K562 (cell line): Measurements from ENCODE around the gene LRMDA. TPM values are rescaled to one million over a fixed set of nuclear protein-coding genes. Genes with fewer than 3 reads are reported as not detected.

Source experiments
- ATAC-seq: fragments of 200-7000 bp; cut with Tn5 transposase; 3 replicates; pipeline ENCODE4 v1.9.1; 2020; ENCODE audit warnings: moderate library complexity
- BruUV-seq: library from RNA; stranded (reverse); fragments of 400-500 nt; replicated peaks from 2 replicates; lab custom pipeline; 2021; lab: Mats Ljungman, UMichigan
- CTCF ChIA-PET: fragments of 300-600 bp; formaldehyde crosslinking; extraction: SDS; loops from one replicate; lab custom pipeline; 2021; ENCODE audit warnings: low intra/inter-chr PET ratio; lab: Yijun Ruan, JAX
- POLR2A ChIA-PET: fragments of 300-600, 350-650 bp; sonication (Branson Sonifier 250); formaldehyde crosslinking; extraction: SDS; loops from one replicate; lab custom pipeline; 2021; ENCODE audit warnings: antibody characterized with exemption, inconsistent platforms; lab: Yijun Ruan, JAX
- DNase-seq, 4 experiments: peaks; one replicate each; pipeline versions ENCODE4 v3.0.0 to v3.0.0-alpha.2; 2011 to 2018; ENCODE audit warnings: low spot score in 3 of 4, mixed read lengths in 3 of 4; ENCODE audit errors: extremely low read depth in 1 of 4
- FAIRE-seq: peaks from 2 replicates; lab custom pipeline; 2011; peaks lifted over from hg19 to GRCh38; lab: Jason Lieb, UNC
- H2AFZ ChIP-seq: 2 replicates; pipeline ENCODE4 v1.6.0; 2011; ENCODE audit warnings: low read depth, low read length, control low read depth, inconsistent platforms
- H3K27ac ChIP-seq: fragments of 200-600 bp; 3 replicates; pipeline ENCODE4 v1.8.0; 2011; ENCODE audit warnings: low read depth, mild to moderate bottlenecking, control low read depth, inconsistent platforms, low read length, moderate library complexity, mixed read lengths; ENCODE audit errors: extremely low read depth
- H3K27me3 ChIP-seq, 2 experiments: fragments of 300-600 bp in 1 of 2; 2 replicates in 1 of 2; 3 replicates in 1 of 2; pipeline versions ENCODE4 v1.6.0 to v1.8.0; 2011; ENCODE audit warnings: inconsistent platforms in 2 of 2, low read length in 2 of 2, mild to moderate bottlenecking in 1 of 2, mixed read lengths in 1 of 2, moderate library complexity in 1 of 2; ENCODE audit not compliant: control insufficient read depth in 2 of 2, insufficient read depth in 2 of 2
- H3K36me3 ChIP-seq: fragments of 300-600 bp; 3 replicates; pipeline ENCODE4 v1.8.0; 2011; ENCODE audit warnings: mild to moderate bottlenecking, low read length, inconsistent platforms; ENCODE audit not compliant: control insufficient read depth, insufficient read depth
- H3K4me1 ChIP-seq, 2 experiments: fragments of 200-600 bp in 1 of 2; replicated peaks in 1 of 2; 2 replicates in 1 of 2; 3 replicates in 1 of 2; pipeline versions ENCODE4 v1.5.1 to v1.8.0; 2011; ENCODE audit warnings: inconsistent platforms in 2 of 2, low read length in 2 of 2, mild to moderate bottlenecking in 1 of 2, mixed read lengths in 1 of 2, moderate library complexity in 1 of 2; ENCODE audit not compliant: control insufficient read depth in 2 of 2, insufficient read depth in 2 of 2
- H3K4me2 ChIP-seq: 2 replicates; pipeline ENCODE4 v1.6.1; 2011; ENCODE audit warnings: low read length, control low read depth, inconsistent platforms, mixed read lengths; ENCODE audit not compliant: insufficient read depth
- H3K4me3 ChIP-seq: fragments of 200-600 bp; sonication (generic), shearing (Covaris generic); 2 replicates; pipeline ENCODE4 v1.5.1; 2016; ENCODE audit warnings: control low read depth, inconsistent platforms
- H3K79me2 ChIP-seq: fragments of 200-600 bp; 3 replicates; pipeline ENCODE4 v1.8.0; 2011; ENCODE audit warnings: low read length, inconsistent platforms; ENCODE audit not compliant: control insufficient read depth, insufficient read depth
- H3K9ac ChIP-seq, 2 experiments: 2 replicates each; pipeline versions ENCODE4 v1.6.0 to v1.6.1; 2011; ENCODE audit warnings: low read depth in 2 of 2, low read length in 2 of 2, control low read depth in 1 of 2, inconsistent platforms in 1 of 2, mild to moderate bottlenecking in 1 of 2, mixed read lengths in 1 of 2; ENCODE audit not compliant: insufficient read depth in 1 of 2
- H3K9me1 ChIP-seq: one replicate; pipeline ENCODE4 v1.6.0; 2011; ENCODE audit warnings: inconsistent platforms, mild to moderate bottlenecking, low read length, moderate library complexity; ENCODE audit not compliant: control insufficient read depth, insufficient read depth
- H3K9me3 ChIP-seq: replicated peaks from 2 replicates; pipeline ENCODE4 v1.5.1; 2011; ENCODE audit warnings: low read depth, low read length, inconsistent platforms; ENCODE audit not compliant: control insufficient read depth, insufficient read depth
- H4K20me1 ChIP-seq: replicated peaks from 2 replicates; pipeline ENCODE4 v1.6.1; 2011; ENCODE audit warnings: low read length, inconsistent platforms, mixed read lengths; ENCODE audit not compliant: control insufficient read depth, insufficient read depth
- EWSR1 ChIP-seq: fragments of 450-650 bp; IDR thresholded peaks from 2 replicates; pipeline ENCODE4 v1.6.1; 2018; ENCODE audit warnings: borderline replicate concordance, mild to moderate bottlenecking, low read depth, moderate library complexity; ENCODE audit not compliant: partially characterized antibody
- HNRNPK ChIP-seq: fragments of 200-400 bp; formaldehyde crosslinking; IDR thresholded peaks from one replicate; pipeline ENCODE4 v1.6.1; 2018; ENCODE audit warnings: mild to moderate bottlenecking, low read depth, low read length; ENCODE audit not compliant: poor library complexity, severe bottlenecking
- LARP7 ChIP-seq: fragments of 450-650 bp; IDR thresholded peaks from 2 replicates; pipeline ENCODE4 v1.6.1; 2016
- MEF2A ChIP-seq: IDR thresholded peaks from 2 replicates; pipeline ENCODE4 v1.6.1; 2011; ENCODE audit warnings: low read depth, mild to moderate bottlenecking, low read length, moderate library complexity; ENCODE audit not compliant: control insufficient read depth
- MEIS2 ChIP-seq: fragments of 450-650 bp; IDR thresholded peaks from 2 replicates; pipeline ENCODE4 v1.6.1; 2014; ENCODE audit warnings: mild to moderate bottlenecking; ENCODE audit not compliant: partially characterized antibody
- NUFIP1 ChIP-seq: fragments of 450-650 bp; IDR thresholded peaks from 2 replicates; pipeline ENCODE4 v1.6.1; 2018; ENCODE audit not compliant: partially characterized antibody
- SP2 ChIP-seq: IDR thresholded peaks from 2 replicates; pipeline ENCODE4 v1.6.1; 2011; ENCODE audit warnings: mild to moderate bottlenecking, low read depth, low read length, moderate library complexity; ENCODE audit not compliant: poor library complexity, severe bottlenecking; ENCODE audit errors: extremely low read depth
- ZBED1 ChIP-seq: IDR thresholded peaks from 2 replicates; pipeline ENCODE4 v1.6.1; 2014
- ZFP1 ChIP-seq: fragments of 450-650 bp; formaldehyde crosslinking; IDR thresholded peaks from 2 replicates; pipeline ENCODE4 v1.4.0; 2020; ENCODE audit warnings: mild to moderate bottlenecking, mixed read lengths
- ZKSCAN8 ChIP-seq: fragments of 200-800 bp; sonication (Bioruptor generic); IDR thresholded peaks from 2 replicates; pipeline ENCODE4 v1.6.1; 2016; ENCODE audit warnings: missing genetic modification characterization, missing compliant biosample characterization
- ZNF253 ChIP-seq: fragments of 250-450 bp; sonication (Bioruptor Pico); conservative IDR thresholded peaks from 2 replicates; pipeline ENCODE4 v1.6.1; 2021; ENCODE audit warnings: mild to moderate bottlenecking
- ZNF354B ChIP-seq: fragments of 250-450 bp; sonication (Bioruptor Pico); IDR thresholded peaks from 2 replicates; pipeline ENCODE4 v1.4.0; 2020
- WGBS: fragments of 100-300 bp; shearing (Covaris generic); methylation state at CpG from one replicate; pipeline ENCODE4 v1.1.6; 2016; ENCODE audit warnings: low coverage, mixed read lengths; ENCODE audit not compliant: insufficient coverage; ENCODE audit errors: missing lambda C conversion rate; 5-methylcytosine and 5-hydroxymethylcytosine counted together
- in situ Hi-C: fragments of 300-500 bp; cut with MboI; formaldehyde crosslinking; loops from 4 replicates; pipeline ENCODE4 v1.15.0; 2018; ENCODE audit warnings: inconsistent platforms, mixed read lengths
- intact Hi-C: fragments of 100-400 bp; cut with micrococcal nuclease; formaldehyde crosslinking; loops from 2 replicates; pipeline ENCODE4 v1.14.2; 2022
- polyA plus RNA-seq, 8 experiments: library from polyadenylated mRNA; depleted of rRNA in 4 of 8; stranded (reverse) in 5 of 8; unstranded in 3 of 8; fragments of >200 nt; fragmentation: Nextera tagmentation in 2 of 8; fragmentation: Illumina TruSeq in 1 of 8; extraction: Ambion mirVana in 2 of 8; extraction: Trizol in 1 of 8; gene quantifications; 2 replicates each; pipeline versions ENCODE4 v1.2.1 to v1.2.3, GENCODE V29; 2011 to 2014; ENCODE audit warnings: inconsistent platforms in 1 of 8, missing spikeins in 1 of 8
- total RNA-seq, 7 experiments: library from RNA; depleted of rRNA in 6 of 7; stranded (reverse); fragments of >200 nt in 6 of 7; fragmentation: Illumina TruSeq in 2 of 7; extraction: Trizol in 2 of 7; gene quantifications; 2 replicates each; pipeline versions ENCODE4 v1.2.1 to v1.2.3, GENCODE V29; 2011 to 2021; ENCODE audit warnings: low replicate concordance in 1 of 7
- TF ChIP-seq, protein P1 (sequence below): sonication (generic); IDR thresholded peaks from 2 replicates; pipeline ENCODE4 v1.6.1; 2016
- TF ChIP-seq, protein P2 (sequence below), 2 experiments: fragments of 200-800 bp in 1 of 2; sonication (Bioruptor generic) in 1 of 2; sonication (generic) in 1 of 2; formaldehyde crosslinking in 1 of 2; IDR thresholded peaks in 1 of 2; conservative IDR thresholded peaks in 1 of 2; 2 replicates each; pipeline versions ENCODE4 v1.5.0 to v1.6.1; 2016 to 2020; ENCODE audit warnings: missing compliant biosample characterization in 1 of 2, missing genetic modification characterization in 1 of 2, missing genetic modification reagents in 1 of 2

The LRMDA gene
- total and polyA plus RNA-seq, 9 of the 15 experiments (the other 6 are each of a cell fraction or from before 2014, with no cell fraction given) = 0.25 TPM; not detected in 8

DNA sequence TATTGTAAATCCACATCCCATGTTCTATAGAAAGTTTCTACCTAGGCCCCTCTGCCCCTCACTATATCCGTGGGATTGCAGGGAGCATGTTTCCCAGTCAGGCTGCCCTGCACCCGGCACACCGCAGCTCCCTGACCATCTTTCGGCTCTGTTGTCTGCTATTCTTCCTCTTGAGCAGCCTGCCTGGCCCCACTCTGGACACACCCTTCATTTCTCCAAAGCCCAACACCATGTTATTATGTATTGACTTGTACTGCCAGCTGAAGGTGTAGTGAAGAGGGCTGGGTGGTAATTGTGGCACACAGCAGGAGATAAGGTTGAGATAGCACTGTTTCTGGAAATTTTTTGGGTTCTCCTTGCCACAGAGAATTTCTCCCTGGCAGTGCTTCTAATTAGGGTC, 9.8 kb downstream of the LRMDA start:
- intact Hi-C loops = no loop called here
- Histone ChIP-seq H3K36me3 (no peaks in the 10 kb centered on the region), H3K9me1 (no peaks in the 10 kb centered on the region), H3K4me2 (no peak overlapping the region), H4K20me1 (no peaks in the 10 kb centered on the region), H3K9me3 (peaks cover 6% of the 10 kb centered on the region), H2AFZ (no peak overlapping the region), H3K9ac (no peak overlapping the region), H3K4me1 (no peaks in the 10 kb centered on the region), H3K79me2 (no peaks in the 10 kb centered on the region), H3K27ac (no peak overlapping the region), H3K27me3 (no peaks in the 10 kb centered on the region), H3K4me3 (no peak overlapping the region)
- TF ChIP-seq HNRNPK (no peak), ZKSCAN8 (CRISPR knock-in tag) (no peak), ZNF253 (CRISPR knock-in tag) (no peak), NUFIP1 (no peak)
- DNase-seq = no peak
- in situ Hi-C loops = no loop called here
- ChIA-PET CTCF (no interaction called here), POLR2A (interaction anchor here (0.7 to 0.9 kb wide), 2 partner anchors 15 to 20 kb away, joined by 3 to 4 read pairs; no protein-coding TSS in a partner anchor)
- ATAC-seq = no peak
- FAIRE-seq = no peak
- BruUV-seq = no TSS peak
- 5% methylated on average over 4 of the region's 4 CpGs for WGBS

DNA sequence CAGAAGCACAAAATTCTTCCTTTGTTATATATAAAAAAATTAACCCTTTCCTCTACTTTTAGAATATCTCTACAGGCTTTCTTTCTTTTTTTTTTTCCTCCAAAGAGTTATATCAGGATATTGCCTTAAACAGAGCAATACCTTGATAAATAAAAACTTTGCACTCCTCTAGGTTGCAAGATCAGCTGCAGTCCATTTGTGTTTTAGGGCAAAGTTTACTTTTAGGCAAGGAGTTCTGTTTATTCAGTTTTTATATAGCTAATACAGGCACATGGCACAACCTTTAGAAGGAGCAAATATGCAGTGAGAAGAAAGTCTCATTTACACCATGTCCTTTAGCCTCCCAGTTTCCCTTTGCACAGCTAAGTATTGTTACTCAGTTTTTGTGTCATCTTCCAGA, 10.3 kb downstream of the LRMDA start:
- intact Hi-C loops = no loop called here
- Histone ChIP-seq H3K36me3 (no peaks in the 10 kb centered on the region), H3K9me1 (no peaks in the 10 kb centered on the region), H3K4me2 (no peak overlapping the region), H3K27ac (no peak overlapping the region), H2AFZ (no peak overlapping the region), H3K9me3 (peaks cover 6% of the 10 kb centered on the region), H4K20me1 (no peaks in the 10 kb centered on the region), H3K27me3 (no peaks in the 10 kb centered on the region), H3K4me3 (no peak overlapping the region), H3K79me2 (no peaks in the 10 kb centered on the region), H3K9ac (no peak overlapping the region), H3K4me1 (no peaks in the 10 kb centered on the region)
- DNase-seq (no peak), FAIRE-seq (no peak), ATAC-seq (no peak)
- POLR2A ChIA-PET = interaction anchor here (0.7 to 0.9 kb wide), 3 partner anchors 8 to 20 kb away, joined by 3 to 4 read pairs (median 4); no protein-coding TSS in a partner anchor
- in situ Hi-C loops = no loop called here
- no TSS peak for BruUV-seq
- CTCF ChIA-PET = no interaction called here
- TF ChIP-seq ZBED1 (no peak), MEIS2 (no peak), MEF2A (no peak), ZFP1 (CRISPR knock-in tag) (no peak), LARP7 (no peak), ZNF354B (no peak), EWSR1 (no peak), SP2 (no peak)
- TF ChIP-seq, protein P1, sequence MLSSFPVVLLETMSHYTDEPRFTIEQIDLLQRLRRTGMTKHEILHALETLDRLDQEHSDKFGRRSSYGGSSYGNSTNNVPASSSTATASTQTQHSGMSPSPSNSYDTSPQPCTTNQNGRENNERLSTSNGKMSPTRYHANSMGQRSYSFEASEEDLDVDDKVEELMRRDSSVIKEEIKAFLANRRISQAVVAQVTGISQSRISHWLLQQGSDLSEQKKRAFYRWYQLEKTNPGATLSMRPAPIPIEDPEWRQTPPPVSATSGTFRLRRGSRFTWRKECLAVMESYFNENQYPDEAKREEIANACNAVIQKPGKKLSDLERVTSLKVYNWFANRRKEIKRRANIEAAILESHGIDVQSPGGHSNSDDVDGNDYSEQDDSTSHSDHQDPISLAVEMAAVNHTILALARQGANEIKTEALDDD = no peak
- TF ChIP-seq, protein P2, sequence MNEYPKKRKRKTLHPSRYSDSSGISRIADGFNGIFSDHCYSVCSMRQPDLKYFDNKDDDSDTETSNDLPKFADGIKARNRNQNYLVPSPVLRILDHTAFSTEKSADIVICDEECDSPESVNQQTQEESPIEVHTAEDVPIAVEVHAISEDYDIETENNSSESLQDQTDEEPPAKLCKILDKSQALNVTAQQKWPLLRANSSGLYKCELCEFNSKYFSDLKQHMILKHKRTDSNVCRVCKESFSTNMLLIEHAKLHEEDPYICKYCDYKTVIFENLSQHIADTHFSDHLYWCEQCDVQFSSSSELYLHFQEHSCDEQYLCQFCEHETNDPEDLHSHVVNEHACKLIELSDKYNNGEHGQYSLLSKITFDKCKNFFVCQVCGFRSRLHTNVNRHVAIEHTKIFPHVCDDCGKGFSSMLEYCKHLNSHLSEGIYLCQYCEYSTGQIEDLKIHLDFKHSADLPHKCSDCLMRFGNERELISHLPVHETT (CRISPR knock-in tag; conservative IDR thresholded peaks at IDR 0.05 in 1 of 2, IDR thresholded peaks at IDR 0.05 in 1 of 2) = no peak
